HG03442 (cell line): ENCODE results near the gene GRID1.

Source experiments
- ATAC-seq: cut with Tn5 transposase; IDR thresholded peaks from one replicate; pipeline ENCODE4 v1.9.1; 2021; ENCODE audit warnings: mild to moderate bottlenecking, moderate library complexity; ENCODE audit not compliant: unreplicated experiment

Gene GRID1

DNA sequence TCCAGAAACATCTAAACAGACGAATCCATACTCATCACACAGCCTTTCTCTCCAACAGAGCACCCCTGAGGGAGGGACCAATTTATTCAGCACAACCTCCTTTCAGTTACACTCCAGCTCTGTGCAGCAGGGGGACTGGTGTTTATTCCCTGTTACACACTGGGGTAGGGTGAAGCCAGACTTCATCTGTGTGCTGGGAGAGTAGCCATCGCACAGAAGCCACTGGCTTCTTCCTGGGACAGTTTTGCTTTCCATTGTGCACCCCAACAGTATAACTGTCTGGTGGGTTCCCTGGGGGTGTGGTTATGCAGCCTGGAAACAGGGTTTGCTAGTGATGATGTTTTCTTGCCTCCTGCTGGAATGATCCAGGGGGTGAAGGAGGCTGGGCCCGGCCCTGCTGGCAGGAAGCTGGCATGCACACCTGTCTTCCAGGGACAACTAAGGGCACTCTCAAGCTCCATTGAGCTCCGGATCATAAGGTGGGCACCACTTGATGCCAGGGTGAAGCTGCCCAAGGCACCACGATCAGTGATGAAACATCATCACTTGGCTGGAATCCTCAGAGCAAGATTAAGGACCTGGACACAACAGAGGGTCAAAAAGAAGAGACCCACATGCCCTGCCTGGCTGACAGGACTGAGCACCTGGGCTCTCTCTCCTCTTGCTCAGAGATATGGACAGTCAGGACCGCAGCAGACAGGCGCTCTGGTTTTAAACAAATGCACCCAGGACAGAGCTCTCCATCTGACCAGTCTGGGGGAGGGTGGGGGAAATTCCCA is 293.2 kb downstream of the GRID1 start:
- ATAC-seq = no peak

DNA sequence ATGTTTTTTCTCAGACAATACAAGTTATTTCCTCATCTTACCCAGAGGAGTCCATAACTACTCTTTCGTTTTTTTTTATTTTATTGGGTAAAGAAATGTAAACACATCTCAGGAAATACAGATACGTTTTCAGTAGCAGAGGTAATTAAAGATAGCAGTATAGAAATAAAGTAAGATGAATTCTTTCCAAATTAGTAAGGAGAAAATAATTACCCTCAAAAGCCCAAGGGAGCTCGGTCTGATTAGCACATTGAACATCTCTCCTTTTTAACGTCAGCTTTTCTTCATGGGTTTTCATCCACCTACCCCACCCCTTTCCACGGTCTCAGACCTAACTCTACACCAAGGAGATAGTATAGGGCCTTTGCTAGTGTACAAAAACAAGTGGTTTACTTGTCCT is 294.2 kb downstream of the GRID1 start:
- no peak for ATAC-seq

DNA sequence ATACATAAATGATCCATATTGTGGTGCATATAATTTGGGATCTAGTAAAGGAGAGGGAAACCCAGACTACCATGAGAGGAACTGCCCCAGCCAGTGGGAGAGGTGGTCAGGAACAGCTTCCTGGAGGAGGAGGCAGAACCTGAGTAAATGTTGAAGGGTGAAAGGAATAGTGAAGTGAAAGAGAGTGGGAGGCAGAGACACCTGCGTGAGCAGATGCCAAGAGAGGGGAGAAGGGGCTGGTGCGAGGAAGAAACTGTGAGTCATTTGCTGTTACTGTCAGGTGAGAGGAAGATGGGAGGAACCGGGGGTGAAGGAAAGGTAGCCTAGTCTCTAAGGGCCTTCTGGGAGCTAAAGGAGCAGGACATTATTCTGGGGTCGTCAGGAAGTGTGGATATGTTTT is 294.8 kb downstream of the GRID1 start:
- peak; percentile 52 for ATAC-seq

DNA sequence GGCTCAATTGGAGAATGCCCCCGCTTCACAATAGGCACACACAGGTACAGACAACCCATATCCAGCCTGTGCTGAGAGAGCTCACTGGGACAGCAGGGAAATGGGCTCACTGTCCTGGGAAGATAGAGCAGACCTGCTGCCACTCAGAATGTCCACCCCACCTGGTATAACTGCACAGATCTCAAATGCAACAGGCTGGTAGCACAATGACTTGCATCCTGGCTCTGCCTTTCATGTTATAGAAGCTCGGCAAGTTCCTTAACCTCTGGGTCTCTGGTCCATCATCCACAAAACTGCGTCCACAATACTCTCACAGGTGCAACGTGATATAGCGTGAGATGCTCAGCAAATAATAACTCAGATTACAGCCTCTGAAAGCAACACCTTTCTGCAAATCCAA is 295.4 kb downstream of the GRID1 start:
- no peak for ATAC-seq

DNA sequence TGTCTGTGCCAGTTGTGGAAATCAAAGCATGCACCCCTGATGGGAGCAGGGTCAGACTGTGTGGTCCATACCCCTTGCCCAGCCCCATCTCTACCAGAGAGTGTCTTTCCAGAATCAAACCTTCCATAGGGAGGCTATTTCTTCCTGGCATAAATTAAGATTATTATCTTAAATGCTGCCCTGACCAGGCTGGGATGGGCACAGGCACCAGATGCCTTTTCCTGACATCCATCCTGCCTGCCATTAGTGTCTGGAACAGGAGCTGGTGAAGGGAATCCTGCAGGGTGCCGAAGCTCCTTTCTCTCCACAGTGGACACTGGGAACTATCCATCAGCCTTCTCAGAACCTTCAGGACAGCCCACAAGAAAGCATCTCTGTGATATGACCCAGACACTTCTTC is 296.3 kb downstream of the GRID1 start:
- no peak for ATAC-seq

DNA sequence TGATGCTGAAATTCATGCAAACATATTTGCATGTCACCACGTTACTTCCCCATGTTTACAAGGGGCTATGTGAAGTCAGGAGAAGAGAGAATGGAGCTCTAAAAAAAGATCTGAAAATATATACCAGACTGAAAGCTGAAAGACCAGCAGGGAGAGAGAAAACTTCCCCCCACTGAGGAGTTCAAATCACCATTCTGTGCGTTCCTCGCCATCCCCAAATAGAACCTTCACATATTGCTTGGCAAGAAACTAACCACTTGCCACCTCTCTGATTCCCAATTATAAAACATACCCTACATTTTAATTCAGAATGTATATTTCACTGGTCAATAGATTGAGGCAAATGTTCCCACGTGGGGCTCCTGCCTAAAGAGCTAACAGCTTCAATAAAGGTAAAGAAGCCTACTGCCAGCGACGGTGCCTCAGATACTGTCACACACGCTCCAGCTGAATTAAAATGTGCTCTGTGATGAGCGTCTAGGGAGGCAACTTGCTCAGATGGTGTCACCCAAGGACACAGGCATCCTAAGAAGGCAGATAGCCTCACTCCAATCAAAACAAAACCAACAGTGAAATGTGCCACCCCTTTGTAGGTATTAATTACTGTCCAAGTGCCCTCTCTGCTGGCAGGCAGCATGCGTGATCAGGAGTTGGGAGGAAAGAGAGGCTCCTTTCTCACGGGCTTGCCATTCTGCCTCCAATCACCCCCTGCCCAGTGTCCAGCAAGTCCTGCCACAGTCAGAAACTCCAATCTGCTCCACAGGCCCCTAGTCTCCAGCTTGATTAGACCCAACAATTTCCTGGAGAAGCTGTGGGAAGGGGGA is 298.2 kb downstream of the GRID1 start:
- ATAC-seq = no peak

DNA sequence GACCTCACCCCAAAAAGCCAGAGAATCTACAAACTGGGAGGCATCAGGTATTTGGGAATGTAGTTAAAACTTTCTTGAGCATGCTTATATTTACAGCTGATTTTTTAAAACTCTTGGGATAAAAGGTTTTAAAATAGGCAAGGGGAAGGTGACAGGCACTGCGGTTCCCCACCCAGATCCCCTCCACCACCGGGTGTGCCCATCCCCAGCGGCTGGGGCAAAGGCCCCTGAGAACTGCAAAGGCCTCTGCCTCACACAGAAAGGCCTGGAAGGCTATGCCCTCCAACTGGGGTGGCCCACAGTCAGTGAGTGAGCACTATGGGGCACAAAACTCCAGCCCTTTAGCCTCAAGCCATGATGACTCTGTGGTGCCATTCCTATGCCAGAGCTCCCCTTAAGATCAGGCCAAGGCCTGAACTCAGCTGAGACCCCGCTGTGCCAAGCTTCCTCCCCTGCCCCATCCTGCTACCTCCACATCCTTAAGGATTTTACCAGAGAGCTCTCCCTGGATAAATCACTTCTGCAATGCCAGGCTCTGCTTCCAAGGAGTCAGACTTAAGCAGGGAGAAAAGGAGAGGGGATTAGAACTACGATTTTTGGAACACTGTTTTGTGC is 299.1 kb downstream of the GRID1 start:
- no peak for ATAC-seq

DNA sequence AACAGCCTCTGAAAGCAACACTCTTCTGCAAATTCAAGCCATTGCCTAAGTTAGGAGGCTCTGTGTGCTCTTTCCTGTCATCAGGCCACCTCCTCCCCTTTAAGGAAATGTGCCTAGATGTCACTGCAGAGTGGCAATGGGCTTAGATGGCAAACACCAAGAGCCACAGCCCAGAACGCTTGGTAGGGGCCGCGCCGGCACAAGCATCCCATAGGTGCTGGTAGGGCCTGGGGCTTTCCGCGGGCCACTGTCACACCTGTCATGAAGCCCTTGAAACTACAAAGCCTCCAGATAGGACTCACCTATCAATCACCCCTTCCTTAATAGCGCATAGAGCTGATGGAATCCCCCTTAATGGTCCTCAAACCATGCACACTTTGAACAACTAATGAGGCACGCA is 299.9 kb downstream of the GRID1 start:
- no peak for ATAC-seq

DNA sequence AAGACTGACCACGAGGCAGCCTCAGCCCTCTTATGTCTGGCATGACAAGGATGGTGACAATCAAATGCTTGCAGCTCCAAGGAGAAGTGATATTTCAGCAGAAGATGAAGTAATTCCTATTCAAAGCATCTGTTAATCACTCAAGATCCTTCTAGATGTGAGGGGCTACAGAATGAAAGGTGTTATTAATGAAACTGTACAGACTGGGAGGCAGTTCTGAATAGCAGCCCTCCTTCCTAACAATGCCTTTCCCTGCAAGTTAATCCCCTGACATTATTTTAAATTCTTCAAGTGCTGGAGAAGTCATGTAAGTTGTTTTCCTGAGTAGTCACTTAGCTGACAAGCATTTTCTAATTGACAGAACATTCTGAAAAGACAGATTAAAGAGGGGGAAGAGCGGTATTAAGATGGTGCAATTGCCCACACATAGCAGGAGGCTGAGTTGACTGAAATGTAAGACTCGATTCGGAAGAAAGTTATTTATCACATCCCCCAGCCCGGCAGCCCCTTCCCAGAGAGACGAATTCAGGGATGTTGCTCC is 300.8 kb downstream of the GRID1 start:
- ATAC-seq = no peak

DNA sequence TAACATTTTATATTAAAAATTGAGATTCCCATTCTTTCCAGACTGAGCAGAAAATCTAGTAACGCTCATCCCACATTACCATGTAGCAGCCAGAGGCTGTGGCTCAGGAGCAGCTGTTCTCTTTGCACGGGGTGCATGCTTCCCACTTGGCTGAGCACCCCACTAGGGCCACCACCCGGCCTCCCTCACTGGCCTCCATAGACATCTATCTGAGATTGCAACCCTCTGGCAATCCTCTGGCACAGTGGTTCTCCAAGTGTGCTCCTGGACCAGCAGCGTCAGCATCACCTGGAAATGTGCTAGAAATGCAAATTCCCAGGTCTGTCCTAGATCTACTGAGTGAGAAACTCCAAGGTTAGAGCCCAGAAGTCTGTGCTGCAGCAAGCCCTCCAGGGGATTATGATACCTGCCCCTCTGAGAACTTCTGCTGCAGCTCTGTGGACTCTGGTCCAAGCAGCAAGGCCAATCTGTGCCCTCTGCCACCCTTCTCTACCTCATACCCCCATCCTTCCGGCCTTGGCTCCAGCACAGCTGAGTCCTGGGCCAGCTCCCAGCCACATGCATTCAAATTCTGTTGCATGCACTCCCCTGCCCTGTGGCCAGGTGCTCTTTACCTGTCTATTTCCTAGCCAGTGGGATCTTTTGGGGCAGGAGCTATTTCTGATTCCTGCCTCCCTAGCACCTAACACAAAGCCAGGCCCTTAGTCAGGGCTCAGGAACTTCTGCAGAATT is 301.5 kb downstream of the GRID1 start:
- ATAC-seq = no peak

DNA sequence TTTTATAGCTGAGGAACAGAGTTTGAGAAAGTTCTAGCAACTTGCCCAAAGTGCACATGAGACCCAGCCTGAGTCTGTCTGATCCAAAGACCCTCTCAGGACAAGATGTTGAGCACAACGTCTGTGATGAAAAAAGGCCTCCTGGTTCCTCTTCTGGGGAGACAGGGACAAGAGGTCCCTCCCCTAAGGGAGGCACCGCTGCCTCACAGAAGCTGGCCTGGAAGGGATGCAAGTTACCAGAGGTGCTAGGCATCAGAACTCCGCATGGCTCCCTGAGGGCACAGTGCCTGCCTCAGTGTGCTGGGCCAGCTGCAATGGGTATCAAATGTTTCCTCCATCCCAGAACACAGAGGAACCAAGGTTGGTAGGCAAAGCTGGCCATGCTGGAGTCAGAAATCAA is 302.4 kb downstream of the GRID1 start:
- no peak for ATAC-seq

DNA sequence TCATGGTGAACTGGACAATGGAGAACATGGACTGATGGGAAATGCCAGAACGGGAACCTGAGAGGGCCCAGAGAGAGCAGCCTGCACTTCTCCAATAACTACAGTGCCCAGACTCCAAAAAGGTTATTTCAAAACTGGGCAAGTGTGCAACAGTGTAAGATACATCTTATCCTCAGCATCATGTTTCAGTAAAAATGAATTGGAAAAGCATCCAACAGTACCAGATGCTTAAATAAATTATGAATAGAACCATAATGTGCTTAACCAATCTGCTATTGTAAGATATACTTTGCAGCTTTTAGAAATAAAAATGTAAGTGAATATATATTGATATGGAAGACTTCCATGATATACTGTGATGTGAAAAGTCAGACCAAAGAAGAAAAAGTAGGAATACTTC is 303.3 kb downstream of the GRID1 start:
- ATAC-seq = no peak

DNA sequence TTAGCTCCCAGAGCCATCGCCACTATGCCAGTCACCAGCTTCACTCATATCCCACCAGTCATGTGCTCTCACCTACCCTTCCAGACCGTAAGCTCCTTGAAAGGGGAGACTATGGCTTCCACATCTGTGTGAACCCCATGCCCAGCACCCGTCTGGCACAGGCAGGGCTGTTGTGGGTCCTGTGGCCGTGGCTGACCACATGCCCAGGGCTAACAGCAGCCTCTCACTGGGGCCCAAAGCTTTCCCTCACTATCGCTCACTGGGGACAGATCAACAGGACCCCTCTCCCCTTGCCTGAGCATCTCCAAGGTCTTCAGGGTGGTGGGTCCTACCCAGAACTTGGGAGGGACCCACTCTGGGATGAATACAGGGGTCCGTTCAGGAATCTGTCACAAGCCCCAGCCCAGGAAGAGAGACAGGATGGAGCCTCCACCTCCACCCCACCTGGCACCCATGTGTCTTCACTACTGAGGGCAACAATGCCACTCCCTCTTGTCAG is 303.9 kb downstream of the GRID1 start:
- no peak for ATAC-seq

DNA sequence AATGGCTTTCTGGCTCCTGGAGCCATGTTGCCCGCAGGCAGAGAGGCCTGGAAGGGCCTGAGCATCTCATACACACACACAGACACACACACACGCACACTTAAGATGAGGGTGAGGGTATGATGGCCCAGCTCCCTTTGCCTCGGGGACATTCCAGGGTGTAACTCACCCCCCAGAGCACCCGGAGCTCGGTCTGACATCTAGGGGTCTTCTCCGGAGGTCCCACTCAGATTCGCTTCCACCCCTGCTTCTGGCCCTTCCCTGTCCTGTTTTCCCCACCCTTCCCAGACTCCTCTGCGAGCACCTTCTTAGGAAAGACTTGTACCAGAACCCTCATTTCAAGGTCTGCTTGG is 304.4 kb downstream of the GRID1 start:
- ATAC-seq = no peak

DNA sequence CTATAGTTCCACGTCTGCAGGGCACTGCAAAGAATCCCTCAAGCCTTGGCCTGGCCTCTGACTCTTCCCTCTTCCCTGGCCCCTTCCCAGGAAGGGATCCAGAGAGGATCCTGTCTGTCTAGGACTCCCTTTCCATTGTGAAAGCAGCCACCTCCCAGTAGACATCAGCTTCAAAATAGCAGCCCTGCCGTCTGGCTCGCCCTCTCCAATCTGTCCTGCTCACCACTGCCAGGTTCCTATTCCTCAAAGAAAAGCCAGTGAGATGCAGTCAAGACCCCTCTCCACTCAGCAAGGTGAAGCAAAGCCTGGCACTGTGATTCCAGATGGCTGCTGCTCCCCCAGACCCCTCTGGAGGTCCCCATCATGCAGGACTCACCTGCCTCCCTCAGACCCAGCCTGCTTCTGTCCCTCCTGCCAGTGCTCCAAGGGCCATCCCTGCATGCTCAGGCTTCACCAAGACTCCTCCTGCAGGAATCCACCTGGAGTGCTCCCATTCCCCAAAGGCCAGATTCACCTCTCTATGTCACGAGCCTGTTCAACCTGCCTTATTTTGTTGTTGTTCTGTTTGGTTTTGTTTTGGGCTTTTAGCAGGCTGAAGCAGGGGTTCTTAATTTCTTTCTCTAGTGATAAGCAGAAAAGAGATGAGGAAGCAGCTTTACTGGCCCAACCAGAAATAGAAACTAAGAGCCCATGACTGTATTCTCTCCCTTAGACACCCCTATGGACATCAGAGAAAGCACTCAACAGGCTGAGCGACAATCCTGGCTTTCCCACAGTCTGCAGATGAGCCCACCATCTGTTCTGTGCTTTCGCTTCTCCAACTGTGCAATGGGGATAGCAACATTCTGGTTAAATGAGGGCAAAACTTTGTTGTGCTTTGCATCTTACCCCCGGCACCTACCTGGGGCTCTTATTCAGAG is 305.1 kb downstream of the GRID1 start:
- no peak for ATAC-seq

DNA sequence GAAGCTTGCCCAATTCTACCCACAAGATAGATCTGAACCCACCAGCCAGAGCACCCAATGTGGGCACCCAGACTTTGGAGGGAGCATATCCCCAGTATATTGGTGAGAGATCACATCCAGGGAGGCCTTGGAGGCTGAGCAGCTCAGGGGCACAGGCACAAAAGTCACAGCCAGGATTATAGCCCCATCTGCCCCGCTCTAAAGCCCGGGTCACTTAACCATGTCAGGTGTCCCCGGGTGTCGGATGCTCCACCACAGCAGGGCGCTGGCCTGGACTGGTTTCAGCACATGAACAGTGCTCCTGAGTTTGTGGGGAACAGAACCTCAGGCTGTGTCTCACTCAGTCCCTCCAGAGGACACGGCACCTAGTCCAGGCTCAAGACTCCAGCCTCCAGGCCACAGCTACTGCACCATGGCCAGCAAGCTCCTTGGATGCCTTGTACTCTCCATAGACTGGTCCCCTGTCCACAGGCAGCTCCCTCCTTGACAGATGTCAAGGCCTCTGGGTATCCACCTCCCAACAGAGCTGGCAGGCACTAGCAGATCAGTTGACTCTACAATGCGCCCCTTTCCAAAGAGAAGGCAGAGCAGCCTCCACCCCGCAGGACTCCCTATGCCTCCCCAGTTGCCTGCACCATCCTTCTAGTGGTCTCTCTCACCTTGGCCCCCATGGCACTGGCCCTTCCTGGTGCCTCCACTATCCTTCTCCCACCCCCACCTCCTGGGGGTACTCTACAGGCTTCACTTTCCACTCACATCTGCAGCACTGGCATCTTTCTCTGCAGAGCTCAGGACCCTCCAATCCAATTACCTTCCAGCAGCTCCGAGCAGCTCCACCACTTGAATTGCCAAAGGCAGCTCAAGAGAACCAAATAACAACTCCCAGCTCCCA is 306.0 kb downstream of the GRID1 start:
- ATAC-seq = no peak

DNA sequence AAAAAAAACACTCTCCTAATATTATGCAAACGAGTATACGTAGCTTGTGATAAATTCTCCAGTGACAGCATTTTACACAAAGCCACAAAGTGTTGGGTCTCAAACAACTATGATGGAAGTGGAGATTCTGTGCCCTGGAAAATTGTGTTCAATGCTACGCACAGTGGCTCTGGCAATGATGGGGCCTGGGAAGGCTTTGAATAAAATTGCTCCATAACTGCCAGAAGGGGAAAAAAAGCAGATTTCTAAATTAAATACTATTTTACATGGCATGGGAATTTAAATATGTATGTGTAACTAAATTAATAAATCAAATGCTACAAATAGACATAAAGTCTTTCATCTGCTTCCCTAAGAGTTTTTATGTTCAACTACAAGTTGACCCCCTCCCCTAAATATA is 306.7 kb downstream of the GRID1 start:
- ATAC-seq = no peak

DNA sequence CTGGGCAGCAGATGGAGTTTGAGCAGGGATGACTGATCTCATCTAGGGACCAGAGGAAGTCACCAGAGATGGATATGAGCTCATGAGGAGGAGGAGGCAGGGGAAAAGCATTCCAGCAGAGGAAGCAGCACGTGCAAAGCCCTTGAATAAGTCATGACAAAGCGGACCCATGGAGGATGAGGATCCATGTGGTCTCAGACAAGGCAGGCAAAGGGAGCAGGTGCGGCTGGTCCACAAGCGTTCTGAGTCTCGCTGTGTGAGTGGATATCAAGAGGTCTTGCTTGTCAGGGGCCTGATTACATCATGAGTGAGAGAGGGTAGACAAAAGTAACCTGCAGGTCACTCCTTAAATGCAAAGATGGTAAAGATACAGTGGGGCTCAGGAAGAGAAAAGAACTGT is 307.6 kb downstream of the GRID1 start:
- no peak for ATAC-seq

DNA sequence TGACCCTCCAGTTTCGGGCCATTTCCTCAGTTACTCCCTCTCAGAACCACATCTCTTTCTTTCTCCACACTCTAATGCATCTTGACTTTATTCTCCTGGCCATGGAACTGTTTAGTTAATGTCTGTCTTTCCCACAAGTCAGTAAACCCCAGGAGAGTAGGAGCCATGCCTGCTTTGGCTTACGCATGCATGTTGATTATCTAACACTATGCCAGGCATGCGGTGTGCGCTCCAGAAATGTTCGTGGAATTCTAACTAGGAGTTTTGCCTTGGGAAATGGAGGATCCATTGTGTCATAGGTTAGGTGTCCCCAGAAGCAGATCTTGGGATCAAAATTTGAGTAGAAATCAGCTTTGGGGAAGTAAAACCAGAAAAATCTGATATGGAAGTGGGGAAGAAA is 308.9 kb downstream of the GRID1 start:
- no peak for ATAC-seq
